SK-N-MC (cell line): ENCODE data around the gene DTL.

Source experiments
- EZH2 ChIP-seq: fragments of 200-600 bp; sonication (generic); IDR thresholded peaks from one replicate; pipeline ENCODE4 v1.6.1; 2017; ENCODE audit warnings: antibody characterized with exemption
- POLR2AphosphoS5 ChIP-seq: IDR thresholded peaks from 2 replicates; pipeline ENCODE4 v1.6.1; 2012; ENCODE audit warnings: mild to moderate bottlenecking, low read depth, low read length, borderline replicate concordance

DNA sequence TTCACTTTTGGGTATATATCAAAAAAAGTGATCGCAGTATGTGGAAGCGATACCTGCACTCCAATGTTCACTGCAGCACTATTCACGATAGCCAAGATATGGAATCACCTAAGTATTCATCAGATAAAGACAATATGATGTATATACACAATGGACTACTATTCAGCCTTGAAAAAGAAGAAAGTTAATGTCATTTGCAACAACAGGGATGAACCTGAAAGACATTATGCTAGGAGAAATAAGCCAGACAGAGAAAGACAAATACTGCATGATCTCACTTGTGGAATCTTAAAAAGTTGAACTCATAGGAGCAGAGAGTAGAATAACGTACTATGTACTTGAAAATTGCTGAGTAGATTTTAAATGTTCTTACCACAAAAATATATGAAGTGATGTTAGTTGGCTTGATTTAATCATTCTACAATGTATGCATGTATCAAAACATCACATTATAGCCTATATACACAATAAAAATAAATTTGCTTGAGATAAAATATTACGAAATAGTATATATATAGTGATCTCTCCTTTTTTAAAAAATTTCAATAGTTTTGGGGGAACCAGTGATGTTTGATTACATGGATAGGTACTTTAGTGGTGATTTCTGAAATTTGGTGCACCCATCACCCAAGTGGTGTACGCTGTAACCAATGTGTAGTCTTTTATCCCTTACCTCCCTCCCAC is 56.0 kb downstream of the DTL start:
- TF ChIP-seq POLR2AphosphoS5, result no peak
- TF ChIP-seq EZH2, result no peak
